GM18499 (cell line): ENCODE results near the gene SLC66A1.

Experiments
- ATAC-seq: cut with Tn5 transposase; IDR thresholded peaks from one replicate; pipeline ENCODE4 v1.9.1; 2021; ENCODE audit warnings: moderate number of reproducible peaks; ENCODE audit not compliant: insufficient read depth, unreplicated experiment

Gene SLC66A1

GRCh38 chr1:19359357-19359756, 47.2 kb downstream of the SLC66A1 start:
- no peak for ATAC-seq

GRCh38 chr1:19360016-19360415, 47.9 kb downstream of the SLC66A1 start:
- ATAC-seq: no peak

- ATAC-seq: no peak
Observed at GRCh38 chr1:19360432-19360831, 48.3 kb downstream of the SLC66A1 start.

GRCh38 chr1:19360843-19361610, 48.9 kb downstream of the SLC66A1 start:
- ATAC-seq: no peak

- no peak for ATAC-seq
Observed at GRCh38 chr1:19361611-19362147, 49.6 kb downstream of the SLC66A1 start.

- no peak for ATAC-seq
Observed at GRCh38 chr1:19363536-19364152, 51.5 kb downstream of the SLC66A1 start.

GRCh38 chr1:19365721-19366120, 53.6 kb downstream of the SLC66A1 start:
- no peak for ATAC-seq

- no peak for ATAC-seq
Observed at GRCh38 chr1:19366599-19367536, 54.7 kb downstream of the SLC66A1 start.

GRCh38 chr1:19367584-19368041, 55.5 kb downstream of the SLC66A1 start:
- no peak for ATAC-seq

GRCh38 chr1:19368050-19368449, 55.9 kb downstream of the SLC66A1 start:
- no peak for ATAC-seq

- ATAC-seq: no peak
Observed at GRCh38 chr1:19368964-19369363, 56.8 kb downstream of the SLC66A1 start.

GRCh38 chr1:19369396-19370090, 57.4 kb downstream of the SLC66A1 start:
- no peak for ATAC-seq

- no peak for ATAC-seq
Observed at GRCh38 chr1:19370453-19371170, 58.5 kb downstream of the SLC66A1 start.

- ATAC-seq: no peak
Observed at GRCh38 chr1:19371226-19372135, 59.4 kb downstream of the SLC66A1 start.

GRCh38 chr1:19372136-19372514, 60.0 kb downstream of the SLC66A1 start:
- ATAC-seq: no peak

GRCh38 chr1:19372602-19373001, 60.5 kb downstream of the SLC66A1 start:
- ATAC-seq: no peak

- ATAC-seq: no peak
Observed at GRCh38 chr1:19373211-19374082, 61.3 kb downstream of the SLC66A1 start.
